ENCODE results near the gene ANO6. TPM values are rescaled to one million over a fixed set of nuclear protein-coding genes. Genes with fewer than 3 reads are reported as not detected.

Gene ANO6
- total RNA-seq, 1 experiment from 2014 or later, result 59.3 TPM

DNA sequence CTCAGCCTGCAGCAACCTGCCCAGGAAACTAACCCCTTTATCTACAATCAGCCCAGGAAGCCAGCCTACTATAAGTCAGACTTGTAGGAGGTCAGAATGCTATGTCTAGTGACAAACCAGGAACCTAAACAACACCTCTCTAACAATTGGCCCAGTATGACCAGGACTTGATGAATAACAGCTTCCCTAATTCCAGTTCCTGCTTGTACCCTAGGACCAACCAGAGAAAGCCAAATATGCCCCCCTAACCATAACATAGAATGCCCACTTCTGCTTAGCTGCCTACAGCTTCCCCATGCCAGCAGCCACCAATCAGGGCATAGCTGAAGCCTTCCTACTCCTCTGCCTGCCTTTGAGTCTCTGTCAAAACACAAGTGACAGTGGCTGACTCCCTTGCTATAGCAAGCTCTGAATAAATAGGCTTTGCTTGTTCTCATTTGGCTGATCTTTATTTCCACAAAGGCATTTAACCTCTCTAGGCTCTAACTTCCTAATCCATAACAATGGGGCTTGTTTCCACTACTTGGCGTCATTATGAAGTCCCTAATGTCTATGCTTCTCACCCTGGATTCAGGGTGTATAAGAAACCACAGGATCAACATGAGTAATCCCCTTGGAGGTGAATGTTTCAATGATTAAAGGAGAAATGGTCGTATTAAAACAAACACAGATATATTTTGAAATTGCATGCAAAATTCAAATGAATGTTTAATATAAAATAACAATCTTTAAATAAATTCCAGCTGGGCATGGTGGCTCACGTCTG lies 220.2 kb downstream of the ANO6 start:
- no peaks in the 10 kb centered on the region for H3K4me1 ChIP-seq (ENCODE audit: insufficient read depth, low read length, poor library complexity, severe bottlenecking)
- ChIA-PET POLR2A (ENCODE audit: low non-redundant PET) (no interaction called here), CTCF (no interaction called here)
- BruUV-seq (replicated peaks), result no TSS peak
- no peak overlapping the region for H3K4me3 ChIP-seq (ENCODE audit: low read depth, low read length, poor library complexity, severe bottlenecking)
- no peak overlapping the region for H3K27ac ChIP-seq (ENCODE audit: low read depth, low read length, poor library complexity, severe bottlenecking)
- no peak for TF ChIP-seq EZH2 (IDR thresholded peaks at IDR 0.05; ENCODE audit: borderline replicate concordance, low read depth, low read length, poor library complexity, severe bottlenecking)
- TF ChIP-seq, protein P1, sequence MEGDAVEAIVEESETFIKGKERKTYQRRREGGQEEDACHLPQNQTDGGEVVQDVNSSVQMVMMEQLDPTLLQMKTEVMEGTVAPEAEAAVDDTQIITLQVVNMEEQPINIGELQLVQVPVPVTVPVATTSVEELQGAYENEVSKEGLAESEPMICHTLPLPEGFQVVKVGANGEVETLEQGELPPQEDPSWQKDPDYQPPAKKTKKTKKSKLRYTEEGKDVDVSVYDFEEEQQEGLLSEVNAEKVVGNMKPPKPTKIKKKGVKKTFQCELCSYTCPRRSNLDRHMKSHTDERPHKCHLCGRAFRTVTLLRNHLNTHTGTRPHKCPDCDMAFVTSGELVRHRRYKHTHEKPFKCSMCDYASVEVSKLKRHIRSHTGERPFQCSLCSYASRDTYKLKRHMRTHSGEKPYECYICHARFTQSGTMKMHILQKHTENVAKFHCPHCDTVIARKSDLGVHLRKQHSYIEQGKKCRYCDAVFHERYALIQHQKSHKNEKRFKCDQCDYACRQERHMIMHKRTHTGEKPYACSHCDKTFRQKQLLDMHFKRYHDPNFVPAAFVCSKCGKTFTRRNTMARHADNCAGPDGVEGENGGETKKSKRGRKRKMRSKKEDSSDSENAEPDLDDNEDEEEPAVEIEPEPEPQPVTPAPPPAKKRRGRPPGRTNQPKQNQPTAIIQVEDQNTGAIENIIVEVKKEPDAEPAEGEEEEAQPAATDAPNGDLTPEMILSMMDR (conservative IDR thresholded peaks at IDR 0.05; ENCODE audit: low read depth, low read length), result no peak
- no peak for DNase-seq (ENCODE audit: low spot score)
- H3K27me3 ChIP-seq (replicated peaks; ENCODE audit: insufficient read depth, low read depth, low read length, poor library complexity), result no peaks in the 10 kb centered on the region
- H3K9me3 ChIP-seq (ENCODE audit: low read depth, low read length, poor library complexity, severe bottlenecking), result no peaks in the 10 kb centered on the region
- intact Hi-C loops (cut with micrococcal nuclease; ENCODE audit: unreplicated experiment), result no loop called here
- H3K36me3 ChIP-seq (ENCODE audit: insufficient read depth, low read length, poor library complexity, severe bottlenecking), result peaks cover 8% of the 10 kb centered on the region

GRCh38 chr12:45439039-45439438 lies 223.1 kb downstream of the ANO6 start:
- CTCF ChIA-PET, result no interaction called here
- H3K4me3 ChIP-seq (ENCODE audit: low read depth, low read length, poor library complexity, severe bottlenecking), result no peak overlapping the region

GRCh38 chr12:45446013-45446412 lies 230.1 kb downstream of the ANO6 start:
- ChIA-PET CTCF (no interaction called here), POLR2A (ENCODE audit: low non-redundant PET) (no interaction called here)
- DNase-seq (ENCODE audit: low spot score), result no peak
- Histone ChIP-seq H3K4me1 (ENCODE audit: insufficient read depth, low read length, poor library complexity, severe bottlenecking) (no peaks in the 10 kb centered on the region), H3K9me3 (ENCODE audit: low read depth, low read length, poor library complexity, severe bottlenecking) (peaks cover 19% of the 10 kb centered on the region), H3K36me3 (ENCODE audit: insufficient read depth, low read length, poor library complexity, severe bottlenecking) (no peaks in the 10 kb centered on the region), H3K4me3 (ENCODE audit: low read depth, low read length, poor library complexity, severe bottlenecking) (no peak overlapping the region), H3K27ac (ENCODE audit: low read depth, low read length, poor library complexity, severe bottlenecking) (no peak overlapping the region), H3K27me3 (replicated peaks; ENCODE audit: insufficient read depth, low read depth, low read length, poor library complexity) (no peaks in the 10 kb centered on the region)
- TF ChIP-seq, protein P1 (conservative IDR thresholded peaks at IDR 0.05; ENCODE audit: low read depth, low read length), result no peak
- TF ChIP-seq EZH2 (IDR thresholded peaks at IDR 0.05; ENCODE audit: borderline replicate concordance, low read depth, low read length, poor library complexity, severe bottlenecking), result no peak
- intact Hi-C loops (cut with micrococcal nuclease; ENCODE audit: unreplicated experiment), result no loop called here
- BruUV-seq (replicated peaks), result no TSS peak

More at GRCh38 chr12:45439039-45439438, 223.1 kb downstream of the ANO6 start:
- no peak for TF ChIP-seq EZH2 (IDR thresholded peaks at IDR 0.05; ENCODE audit: borderline replicate concordance, low read depth, low read length, poor library complexity, severe bottlenecking)
- TF ChIP-seq, protein P1 (conservative IDR thresholded peaks at IDR 0.05; ENCODE audit: low read depth, low read length), result no peak
- no peak for DNase-seq (ENCODE audit: low spot score)
- Histone ChIP-seq H3K27ac (ENCODE audit: low read depth, low read length, poor library complexity, severe bottlenecking) (no peak overlapping the region), H3K27me3 (replicated peaks; ENCODE audit: insufficient read depth, low read depth, low read length, poor library complexity) (no peaks in the 10 kb centered on the region), H3K9me3 (ENCODE audit: low read depth, low read length, poor library complexity, severe bottlenecking) (peaks cover 13% of the 10 kb centered on the region), H3K4me1 (ENCODE audit: insufficient read depth, low read length, poor library complexity, severe bottlenecking) (no peaks in the 10 kb centered on the region), H3K36me3 (ENCODE audit: insufficient read depth, low read length, poor library complexity, severe bottlenecking) (no peaks in the 10 kb centered on the region)
- no TSS peak for BruUV-seq (replicated peaks)
- POLR2A ChIA-PET (ENCODE audit: low non-redundant PET), result no interaction called here
- intact Hi-C loops (cut with micrococcal nuclease; ENCODE audit: unreplicated experiment), result no loop called here
